H1 (cell line): ENCODE results near the gene PIP5K1B. TPM values are rescaled to one million over a fixed set of nuclear protein-coding genes. Genes with fewer than 3 reads are reported as not detected.

Source experiments
- CTCF ChIA-PET: fragments of 300-600 bp; sonication (Branson Sonifier 250); formaldehyde crosslinking; loops from one replicate; lab custom pipeline; 2021; ENCODE audit not compliant: partially characterized antibody; lab: Charles Lee
- POLR2A ChIA-PET: fragments of 300-600 bp; sonication (Branson Sonifier 250); formaldehyde crosslinking; loops from one replicate; lab custom pipeline; 2021; ENCODE audit warnings: inconsistent platforms; ENCODE audit not compliant: partially characterized antibody; lab: Charles Lee
- DNase-seq, 2 experiments: peaks; one replicate each; pipeline versions ENCODE4 v3.0.0 to v3.0.0-alpha.2; 2010 to 2022; ENCODE audit warnings: low spot score in 2 of 2, low read depth in 1 of 2, mixed read lengths in 1 of 2
- FAIRE-seq: peaks from 2 replicates; lab custom pipeline; 2011; peaks lifted over from hg19 to GRCh38; lab: Jason Lieb, UNC
- H2AFZ ChIP-seq: 2 replicates; pipeline ENCODE4 v1.8.1; 2012; ENCODE audit warnings: low read length, inconsistent platforms
- H2AK5ac ChIP-seq: 2 replicates; pipeline ENCODE4 v1.6.1; 2013; ENCODE audit warnings: low read depth, low read length
- H2BK120ac ChIP-seq: replicated peaks from 2 replicates; pipeline ENCODE3; 2013; ENCODE audit warnings: low read depth, low read length, inconsistent platforms
- H2BK12ac ChIP-seq: 2 replicates; pipeline ENCODE4 v1.6.1; 2013; ENCODE audit warnings: low read depth, low read length
- H2BK15ac ChIP-seq: 2 replicates; pipeline ENCODE4 v1.6.1; 2013; ENCODE audit warnings: low read length
- H2BK20ac ChIP-seq: 2 replicates; pipeline ENCODE4 v1.6.1; 2013; ENCODE audit warnings: low read length
- H2BK5ac ChIP-seq: 2 replicates; pipeline ENCODE4 v1.6.1; 2013; ENCODE audit warnings: low read depth, low read length
- H3K14ac ChIP-seq: 2 replicates; pipeline ENCODE4 v1.6.1; 2013; ENCODE audit warnings: inconsistent platforms; ENCODE audit not compliant: insufficient read length
- H3K18ac ChIP-seq: 2 replicates; pipeline ENCODE4 v1.6.1; 2013; ENCODE audit warnings: low read length; ENCODE audit errors: extremely low read depth
- H3K23ac ChIP-seq: 2 replicates; pipeline ENCODE4 v1.6.1; 2013; ENCODE audit warnings: inconsistent platforms; ENCODE audit not compliant: insufficient read length
- H3K23me2 ChIP-seq: 2 replicates; pipeline ENCODE4 v1.6.1; 2013; ENCODE audit warnings: low read depth, low read length
- H3K27ac ChIP-seq: 2 replicates; pipeline ENCODE4 v1.6.1; 2011; ENCODE audit warnings: low read depth, low read length, inconsistent platforms
- H3K27me3 ChIP-seq, 4 experiments: replicated peaks in 1 of 4; 1 replicate in 1 of 4; 2 replicates in 3 of 4; pipeline versions ENCODE4 v1.6.1 to v1.8.1; 2011 to 2013; ENCODE audit warnings: low read length in 3 of 4, mild to moderate bottlenecking in 3 of 4, inconsistent platforms in 2 of 4, mixed read lengths in 2 of 4, moderate library complexity in 1 of 4; ENCODE audit not compliant: control insufficient read depth in 3 of 4, insufficient read depth in 3 of 4; ENCODE audit errors: extremely low read depth in 1 of 4
- H3K36me3 ChIP-seq, 4 experiments: 2 replicates each; pipeline versions ENCODE4 v1.6.1 to v1.8.1; 2011 to 2013; ENCODE audit warnings: mild to moderate bottlenecking in 4 of 4, low read length in 3 of 4, moderate library complexity in 2 of 4, control low read depth in 1 of 4, inconsistent platforms in 1 of 4; ENCODE audit not compliant: insufficient read depth in 4 of 4, control insufficient read depth in 2 of 4
- H3K4ac ChIP-seq: replicated peaks from 2 replicates; pipeline ENCODE3; 2013; ENCODE audit warnings: low read length, low read depth, mixed read lengths, inconsistent platforms; ENCODE audit not compliant: insufficient read length
- H3K4me1 ChIP-seq, 4 experiments: replicated peaks in 1 of 4; 1 replicate in 1 of 4; 2 replicates in 3 of 4; pipeline versions ENCODE4 v1.6.1 to v1.8.1; 2011 to 2013; ENCODE audit warnings: low read length in 3 of 4, inconsistent platforms in 2 of 4, mixed read lengths in 1 of 4; ENCODE audit not compliant: insufficient read depth in 4 of 4, control insufficient read depth in 3 of 4
- H3K4me2 ChIP-seq, 2 experiments: 2 replicates each; pipeline versions ENCODE4 v1.6.1 to v1.8.1; 2011 to 2013; ENCODE audit warnings: low read depth in 2 of 2, low read length in 2 of 2, control low read depth in 1 of 2, inconsistent platforms in 1 of 2, mild to moderate bottlenecking in 1 of 2; ENCODE audit not compliant: insufficient read depth in 1 of 2
- H3K4me3 ChIP-seq, 4 experiments: fragments of 200-600, 300-600 bp in 1 of 4; sonication (generic), shearing (Covaris generic), sonication (Bioruptor Twin) in 1 of 4; 2 replicates each; pipeline versions ENCODE4 v1.5.1 to v1.8.1; 2011 to 2016; ENCODE audit warnings: low read length in 4 of 4, low read depth in 3 of 4, control low read depth in 2 of 4, inconsistent platforms in 2 of 4, mild to moderate bottlenecking in 2 of 4, mixed read lengths in 1 of 4, moderate library complexity in 1 of 4; ENCODE audit not compliant: insufficient read depth in 2 of 4; ENCODE audit errors: extremely low read depth in 1 of 4
- H3K56ac ChIP-seq: replicated peaks from 2 replicates; pipeline ENCODE3; 2013; ENCODE audit warnings: low read depth, mild to moderate bottlenecking, mixed read lengths, low read length, inconsistent platforms; ENCODE audit not compliant: insufficient read length
- H3K79me1 ChIP-seq: 2 replicates; pipeline ENCODE4 v1.6.1; 2013; ENCODE audit warnings: low read depth, low read length, control low read depth
- H3K79me2 ChIP-seq, 2 experiments: 2 replicates each; pipeline versions ENCODE4 v1.6.1 to v1.8.1; 2012 to 2013; ENCODE audit warnings: low read length in 2 of 2, mild to moderate bottlenecking in 2 of 2, inconsistent platforms in 1 of 2; ENCODE audit not compliant: insufficient read depth in 2 of 2, control insufficient read depth in 1 of 2
- H3K9ac ChIP-seq, 4 experiments: replicated peaks in 1 of 4; 1 replicate in 1 of 4; 2 replicates in 3 of 4; pipeline versions ENCODE4 v1.6.1 to v1.8.1; 2011 to 2013; ENCODE audit warnings: low read depth in 3 of 4, low read length in 3 of 4, control low read depth in 2 of 4, mild to moderate bottlenecking in 2 of 4, moderate library complexity in 2 of 4, inconsistent platforms in 1 of 4; ENCODE audit errors: extremely low read depth in 1 of 4
- H3K9me3 ChIP-seq, 2 experiments: 2 replicates each; pipeline versions ENCODE4 v1.6.1 to v1.8.1; 2012 to 2013; ENCODE audit warnings: mild to moderate bottlenecking in 2 of 2, moderate library complexity in 2 of 2, control low read depth in 1 of 2, inconsistent platforms in 1 of 2, low read depth in 1 of 2, low read length in 1 of 2, mixed read lengths in 1 of 2; ENCODE audit not compliant: insufficient read depth in 2 of 2
- H4K20me1 ChIP-seq, 2 experiments: replicated peaks in 1 of 2; 2 replicates each; pipeline versions ENCODE3 to v1.8.1; 2011 to 2013; ENCODE audit warnings: inconsistent platforms in 2 of 2, low read length in 2 of 2, mild to moderate bottlenecking in 1 of 2; ENCODE audit not compliant: insufficient read depth in 2 of 2, control insufficient read depth in 1 of 2
- H4K5ac ChIP-seq: 2 replicates; pipeline ENCODE4 v1.6.1; 2013; ENCODE audit warnings: low read length, low read depth, mixed read lengths, inconsistent platforms; ENCODE audit not compliant: insufficient read length
- H4K8ac ChIP-seq: 2 replicates; pipeline ENCODE4 v1.8.0; 2013; ENCODE audit warnings: mild to moderate bottlenecking, moderate library complexity, low read length, inconsistent platforms; ENCODE audit not compliant: insufficient read depth; ENCODE audit errors: extremely low read depth
- H4K91ac ChIP-seq: replicated peaks from 2 replicates; pipeline ENCODE3; 2013; ENCODE audit warnings: low read length, mixed read lengths, inconsistent platforms; ENCODE audit not compliant: insufficient read length
- BRCA1 ChIP-seq: IDR thresholded peaks from 2 replicates; pipeline ENCODE4 v1.6.1; 2012; ENCODE audit warnings: low read depth, low read length, improper control_type of control experiment
- CEBPB ChIP-seq: IDR thresholded peaks from 2 replicates; pipeline ENCODE4 v1.6.1; 2012; ENCODE audit warnings: low read depth, low read length
- CREB1 ChIP-seq: IDR thresholded peaks from 2 replicates; pipeline ENCODE4 v1.6.1; 2012; ENCODE audit warnings: inconsistent platforms
- POU5F1 ChIP-seq: IDR thresholded peaks from 2 replicates; pipeline ENCODE4 v1.6.1; 2011; ENCODE audit warnings: low read depth, mild to moderate bottlenecking, low read length, moderate library complexity
- RAD21 ChIP-seq, 2 experiments: IDR thresholded peaks in 1 of 2; conservative IDR thresholded peaks in 1 of 2; 2 replicates each; pipeline ENCODE4 v1.6.1; 2011; ENCODE audit warnings: low read depth in 2 of 2, low read length in 2 of 2, improper control_type of control experiment in 1 of 2, inconsistent platforms in 1 of 2, mild to moderate bottlenecking in 1 of 2, moderate library complexity in 1 of 2
- RNF2 ChIP-seq: fragments of 200-900, 300-1000 bp; sonication (generic); IDR thresholded peaks from 2 replicates; pipeline ENCODE4 v1.7.1; 2016; ENCODE audit warnings: borderline replicate concordance, low read depth, mild to moderate bottlenecking, antibody characterized with exemption, low read length; ENCODE audit not compliant: poor library complexity, severe bottlenecking; ENCODE audit errors: missing control alignments
- RXRA ChIP-seq: IDR thresholded peaks from 2 replicates; pipeline ENCODE4 v1.6.1; 2011; ENCODE audit warnings: low read depth, mild to moderate bottlenecking, low read length, moderate library complexity; ENCODE audit not compliant: insufficient read depth
- SIN3A ChIP-seq, 2 experiments: IDR thresholded peaks in 1 of 2; conservative IDR thresholded peaks in 1 of 2; 2 replicates each; pipeline ENCODE4 v1.6.1; 2011 to 2012; ENCODE audit warnings: low read length in 2 of 2, improper control_type of control experiment in 1 of 2, low read depth in 1 of 2, mild to moderate bottlenecking in 1 of 2
- SP4 ChIP-seq: IDR thresholded peaks from 2 replicates; pipeline ENCODE4 v1.6.1; 2012; ENCODE audit warnings: low read length, inconsistent platforms
- WGBS, 2 experiments: shearing (Covaris generic) in 1 of 2; methylation state at CpG; one replicate each; pipeline versions ENCODE4 v1.1.6 to v1.1.7; 2013 to 2015; ENCODE audit warnings: low lambda C conversion rate in 2 of 2, mixed read lengths in 2 of 2, inconsistent platforms in 1 of 2, low coverage in 1 of 2, missing lambda C conversion rate in 1 of 2; ENCODE audit not compliant: insufficient replicate concordance in 2 of 2, insufficient coverage in 1 of 2, insufficient read length in 1 of 2; ENCODE audit errors: extremely low coverage in 1 of 2, missing lambda C conversion rate in 1 of 2; 5-methylcytosine and 5-hydroxymethylcytosine counted together
- polyA plus RNA-seq, 7 experiments: library from polyadenylated mRNA; depleted of rRNA in 3 of 7; stranded (reverse) in 5 of 7; unstranded in 2 of 7; fragments of >200 nt in 5 of 7; fragments of 200-250 nt in 2 of 7; gene quantifications; 1 replicate in 5 of 7; 2 replicates in 1 of 7; 4 replicates in 1 of 7; pipeline versions ENCODE4 v1.2.1 to v1.2.3, GENCODE V29; 2011 to 2013; ENCODE audit warnings: missing spikeins in 2 of 7, mixed read lengths in 2 of 7
- total RNA-seq: library from RNA; stranded (reverse); fragmentation: NEBNext Ultra II Directional; extraction: Animal tissue kit (Norgen Biotek cat#: 25700); gene quantifications from 2 replicates; pipeline ENCODE4 v1.2.1, GENCODE V29; 2021

The PIP5K1B gene
- total and polyA plus RNA-seq, 2 of the 8 experiments (the other 6 are each of a cell fraction or from before 2014, with no cell fraction given) = 4.7 to 7.7 TPM

- ChIA-PET POLR2A (no interaction called here), CTCF (interaction anchor here (0.8 to 1.1 kb wide), 4 partner anchors 11 to 22 kb away, joined by 3 read pairs; no protein-coding TSS in a partner anchor)
- no peak overlapping the region for H3K56ac ChIP-seq
- WGBS, 2 experiments = 83% methylated on average over 6 of the region's 6 CpGs; no CpG with 5 or more reads in 1 of the 2 experiments
- no peaks in the 10 kb centered on the region for H3K79me1 ChIP-seq
- no peak overlapping the region for H3K27ac ChIP-seq
- H2BK20ac ChIP-seq = no peak overlapping the region
- H2BK5ac ChIP-seq = no peak overlapping the region
- H4K20me1 ChIP-seq = no peaks in the 10 kb centered on the region
- H3K4me3 ChIP-seq = no peak overlapping the region
- no peak overlapping the region; the same call in 1 of the 2 replicates for H2BK15ac ChIP-seq
- no peak overlapping the region for H4K5ac ChIP-seq
- H3K36me3 ChIP-seq = no peaks in the 10 kb centered on the region
- H2AFZ ChIP-seq = no peak overlapping the region
- H3K79me2 ChIP-seq = no peaks in the 10 kb centered on the region
- H4K91ac ChIP-seq = no peak overlapping the region
- no peaks in the 10 kb centered on the region for H3K27me3 ChIP-seq
- no peak overlapping the region for H2BK12ac ChIP-seq
- peaks cover 0 to 3% (median 0%) of the 10 kb centered on the region in 4 experiments; a peak in 2 of 7 replicates for H3K4me1 ChIP-seq
- no peaks in the 10 kb centered on the region for H3K23me2 ChIP-seq
- no peak overlapping the region for H2BK120ac ChIP-seq
- H4K8ac ChIP-seq = no peak overlapping the region
- H2AK5ac ChIP-seq = no peak overlapping the region; the same call in none of the 2 replicates
- FAIRE-seq (no peak), DNase-seq (no peak)
- H3K9me3 ChIP-seq = no peaks in the 10 kb centered on the region
- H3K9ac ChIP-seq = no peak overlapping the region
- H3K23ac ChIP-seq = no peak overlapping the region
- no peak overlapping the region for H3K4ac ChIP-seq
- no peak overlapping the region for H3K14ac ChIP-seq
- H3K4me2 ChIP-seq = no peak overlapping the region
- H3K18ac ChIP-seq = no peak overlapping the region
- TF ChIP-seq BRCA1 (no peak), POU5F1 (no peak), CEBPB (no peak), SP4 (no peak), RXRA (no peak), CREB1 (no peak), RAD21 (IDR thresholded peaks at IDR 0.05 in 1 of 2, conservative IDR thresholded peaks at IDR 0.05 in 1 of 2; ENCODE audit: low read depth in 2 of 2, low read length in 2 of 2) (no peak), SIN3A (conservative IDR thresholded peaks at IDR 0.05 in 1 of 2, IDR thresholded peaks at IDR 0.05 in 1 of 2; ENCODE audit: low read depth in 1 of 2, low read length in 2 of 2) (no peak), RNF2 (no peak)
Measured at GRCh38 chr9:68793605-68794343, 88.7 kb downstream of the PIP5K1B start.
